Cortex of kidney (tissue), 1 donor: ENCODE results near the gene PEAR1.

Source experiments
- DNase-seq: peaks from one replicate; lab custom pipeline; 2025; lab: John Stamatoyannopoulos, UW

Gene PEAR1

GRCh38 chr1:156859523-156860112 lies 33.9 kb upstream of the PEAR1 start:
- DNase-seq: no peak

GRCh38 chr1:156860113-156860627 lies 33.3 kb upstream of the PEAR1 start:
- DNase-seq: no peak

- no peak for DNase-seq
These were observed 32.7 kb upstream of the PEAR1 start, which contains the start of gene NTRK1 for GRCh38 chr1:156860628-156861423. NTRK1 (plus strand) TSS chr1:156860865; CDS start chr1:156860935, 70 bp downstream.

- no peak for DNase-seq
These were observed 30.9 kb upstream of the PEAR1 start for GRCh38 chr1:156862584-156862983.

GRCh38 chr1:156862997-156863599 lies 30.4 kb upstream of the PEAR1 start:
- DNase-seq: no peak

GRCh38 chr1:156863631-156864030 lies 29.9 kb upstream of the PEAR1 start:
- DNase-seq: no peak

GRCh38 chr1:156864796-156865195 lies 28.7 kb upstream of the PEAR1 start:
- no peak for DNase-seq

GRCh38 chr1:156865258-156865657 lies 28.3 kb upstream of the PEAR1 start:
- DNase-seq: no peak

GRCh38 chr1:156865865-156866248 lies 27.7 kb upstream of the PEAR1 start:
- no peak for DNase-seq

GRCh38 chr1:156866249-156866909 lies 27.1 kb upstream of the PEAR1 start:
- no peak for DNase-seq

GRCh38 chr1:156868341-156868740 lies 25.2 kb upstream of the PEAR1 start:
- DNase-seq: no peak

- DNase-seq: no peak
These were observed 24.1 kb upstream of the PEAR1 start for GRCh38 chr1:156869455-156869854.

- DNase-seq: no peak
These were observed 19.9 kb upstream of the PEAR1 start for GRCh38 chr1:156873659-156874058.

- DNase-seq: no peak
These were observed 19.4 kb upstream of the PEAR1 start for GRCh38 chr1:156874142-156874541.

GRCh38 chr1:156874572-156875340 lies 18.8 kb upstream of the PEAR1 start:
- no peak for DNase-seq

GRCh38 chr1:156875341-156875615 lies 18.2 kb upstream of the PEAR1 start:
- DNase-seq: no peak

- no peak for DNase-seq
These were observed 17.2 kb upstream of the PEAR1 start for GRCh38 chr1:156876281-156876680.

GRCh38 chr1:156877433-156878170 lies 15.9 kb upstream of the PEAR1 start:
- DNase-seq: no peak

GRCh38 chr1:156879876-156880275 lies 13.6 kb upstream of the PEAR1 start:
- no peak for DNase-seq

GRCh38 chr1:156880473-156880872 lies 13.0 kb upstream of the PEAR1 start:
- no peak for DNase-seq

GRCh38 chr1:156881101-156881500 lies 12.4 kb upstream of the PEAR1 start:
- DNase-seq: no peak
